ENCODE data around the gene ABHD5. TPM values are rescaled to one million over a fixed set of nuclear protein-coding genes. Genes with fewer than 3 reads are reported as not detected.

Gene ABHD5
- total RNA-seq, 4 donors from 2014 or later: 2.8 to 21.3 (median 12.2) TPM

DNA sequence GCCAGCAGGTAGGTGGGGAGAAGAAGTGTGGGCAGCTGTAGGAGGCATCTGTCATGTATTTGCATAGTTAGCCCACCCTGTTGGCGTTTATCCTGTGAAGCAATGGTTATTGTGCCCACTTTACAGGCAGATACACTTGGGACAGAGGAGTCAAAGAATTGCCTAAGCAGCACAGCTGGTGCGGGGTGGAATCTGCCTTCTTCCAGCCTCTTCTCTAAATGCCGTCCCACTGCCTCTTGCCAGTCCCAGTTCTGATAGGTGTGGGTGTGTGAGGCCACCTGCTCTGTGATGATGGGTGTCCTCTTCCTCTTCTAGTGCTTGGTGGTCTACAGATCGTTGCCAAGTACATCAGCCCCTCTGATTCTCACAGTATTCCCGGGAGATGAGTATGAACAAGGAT is 80.9 kb downstream of the ABHD5 start:
- no peak for DNase-seq
- no peak overlapping the region for H3K4me3 ChIP-seq
- TF ChIP-seq POLR2A (IDR thresholded peaks at IDR 0.05): no peak
- TF ChIP-seq, protein P1, sequence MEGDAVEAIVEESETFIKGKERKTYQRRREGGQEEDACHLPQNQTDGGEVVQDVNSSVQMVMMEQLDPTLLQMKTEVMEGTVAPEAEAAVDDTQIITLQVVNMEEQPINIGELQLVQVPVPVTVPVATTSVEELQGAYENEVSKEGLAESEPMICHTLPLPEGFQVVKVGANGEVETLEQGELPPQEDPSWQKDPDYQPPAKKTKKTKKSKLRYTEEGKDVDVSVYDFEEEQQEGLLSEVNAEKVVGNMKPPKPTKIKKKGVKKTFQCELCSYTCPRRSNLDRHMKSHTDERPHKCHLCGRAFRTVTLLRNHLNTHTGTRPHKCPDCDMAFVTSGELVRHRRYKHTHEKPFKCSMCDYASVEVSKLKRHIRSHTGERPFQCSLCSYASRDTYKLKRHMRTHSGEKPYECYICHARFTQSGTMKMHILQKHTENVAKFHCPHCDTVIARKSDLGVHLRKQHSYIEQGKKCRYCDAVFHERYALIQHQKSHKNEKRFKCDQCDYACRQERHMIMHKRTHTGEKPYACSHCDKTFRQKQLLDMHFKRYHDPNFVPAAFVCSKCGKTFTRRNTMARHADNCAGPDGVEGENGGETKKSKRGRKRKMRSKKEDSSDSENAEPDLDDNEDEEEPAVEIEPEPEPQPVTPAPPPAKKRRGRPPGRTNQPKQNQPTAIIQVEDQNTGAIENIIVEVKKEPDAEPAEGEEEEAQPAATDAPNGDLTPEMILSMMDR (IDR thresholded peaks at IDR 0.05): no peak
- no peak overlapping the region for H3K27ac ChIP-seq
- H3K27me3 ChIP-seq: no peaks in the 10 kb centered on the region
- no peaks in the 10 kb centered on the region for H3K4me1 ChIP-seq
- no peaks in the 10 kb centered on the region for H3K9me3 ChIP-seq
- intact Hi-C loops (cut with DNase I; ENCODE audit: low total_unique reads): no loop called here
- no peaks in the 10 kb centered on the region for H3K36me3 ChIP-seq

- TF ChIP-seq, protein P1 (IDR thresholded peaks at IDR 0.05): no peak
- Histone ChIP-seq H3K9me3 (no peaks in the 10 kb centered on the region), H3K27ac (no peak overlapping the region), H3K36me3 (no peaks in the 10 kb centered on the region), H3K4me3 (no peak overlapping the region), H3K27me3 (no peaks in the 10 kb centered on the region), H3K4me1 (no peaks in the 10 kb centered on the region)
- intact Hi-C loops (cut with DNase I; ENCODE audit: low total_unique reads): no loop called here
- DNase-seq: no peak
Measured at GRCh38 chr3:43773273-43774094, 82.7 kb downstream of the ABHD5 start.

GRCh38 chr3:43774799-43775198 is 84.1 kb downstream of the ABHD5 start:
- Histone ChIP-seq H3K27me3 (no peaks in the 10 kb centered on the region), H3K36me3 (no peaks in the 10 kb centered on the region), H3K4me3 (no peak overlapping the region), H3K4me1 (no peaks in the 10 kb centered on the region), H3K9me3 (no peaks in the 10 kb centered on the region), H3K27ac (no peak overlapping the region)
- intact Hi-C loops (cut with DNase I; ENCODE audit: low total_unique reads): no loop called here
- DNase-seq: no peak
- TF ChIP-seq, protein P1 (IDR thresholded peaks at IDR 0.05): no peak
- TF ChIP-seq POLR2A (IDR thresholded peaks at IDR 0.05): no peak

DNA sequence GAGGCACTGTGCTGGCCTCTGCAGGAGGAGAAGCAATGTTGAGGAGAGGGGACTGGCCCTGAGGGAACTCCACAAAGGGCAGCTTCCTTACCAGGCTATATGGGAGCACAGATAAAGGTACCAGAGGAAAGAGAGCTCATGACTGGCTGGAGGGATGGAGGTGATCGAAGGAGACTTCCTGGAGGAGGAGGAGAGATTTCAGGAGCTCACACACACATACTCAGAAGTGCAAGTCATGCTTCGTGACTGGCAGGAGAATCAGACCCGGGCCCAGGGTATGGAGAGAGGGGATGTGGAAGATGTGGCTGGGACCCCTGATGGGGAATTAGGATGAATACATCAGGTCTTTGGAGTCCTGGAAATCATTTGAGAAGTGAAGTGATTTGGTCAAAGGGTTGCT is 85.4 kb downstream of the ABHD5 start:
- TF ChIP-seq, protein P1 (IDR thresholded peaks at IDR 0.05): no peak
- no peak for TF ChIP-seq POLR2A (IDR thresholded peaks at IDR 0.05)
- DNase-seq: no peak
- Histone ChIP-seq H3K4me3 (no peak overlapping the region), H3K27ac (no peak overlapping the region), H3K4me1 (no peaks in the 10 kb centered on the region), H3K36me3 (no peaks in the 10 kb centered on the region), H3K27me3 (no peaks in the 10 kb centered on the region), H3K9me3 (no peaks in the 10 kb centered on the region)
- intact Hi-C loops (cut with DNase I; ENCODE audit: low total_unique reads): no loop called here

- no peaks in the 10 kb centered on the region for H3K36me3 ChIP-seq
- no peaks in the 10 kb centered on the region for H3K4me1 ChIP-seq
- intact Hi-C loops (cut with DNase I; ENCODE audit: low total_unique reads): no loop called here
- no peak overlapping the region for H3K27ac ChIP-seq
- H3K9me3 ChIP-seq: no peaks in the 10 kb centered on the region
- no peak for DNase-seq
- H3K4me3 ChIP-seq: no peak overlapping the region
- no peak for TF ChIP-seq POLR2A (IDR thresholded peaks at IDR 0.05)
- TF ChIP-seq, protein P1 (IDR thresholded peaks at IDR 0.05): no peak
- H3K27me3 ChIP-seq: no peaks in the 10 kb centered on the region
Measured at GRCh38 chr3:43779850-43780249, 89.1 kb downstream of the ABHD5 start.

Data from uterus (tissue), 4 donors.